ENCODE measurements around the gene TMIGD1.
"Not testable (repeated sequence)": the region's sequence is repeated elsewhere in the genome, so short reads cannot be mapped to it uniquely, and the experiment has no call there.

Gene TMIGD1

DNA sequence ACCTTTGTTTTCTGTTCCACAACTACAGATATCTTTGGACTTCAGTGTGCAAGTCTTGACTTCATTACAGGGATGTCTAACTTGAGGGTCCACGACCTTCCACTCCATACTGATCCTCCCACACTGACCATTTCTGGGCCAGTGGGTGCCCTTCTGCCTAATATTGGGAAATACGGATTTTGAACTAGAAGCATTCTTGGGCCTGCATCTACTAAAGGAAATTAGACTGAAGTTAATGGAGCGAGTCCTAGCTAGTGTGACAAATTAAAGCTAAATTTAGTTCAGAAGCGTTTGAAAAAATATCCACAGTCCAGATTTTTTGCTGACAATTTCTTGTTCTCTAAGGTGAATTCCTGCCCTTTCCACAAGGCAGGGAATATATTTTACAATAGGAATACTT is 9.9 kb upstream of the TMIGD1 start:
- Histone ChIP-seq H3K4me1 (ENCODE audit: control insufficient read depth in 1 of 2, insufficient read depth in 2 of 2, low read length in 2 of 2) (peaks cover 16 to 18% of the 10 kb centered on the region in 2 donors), H3K4me3 (ENCODE audit: low read depth in 1 of 2, low read length in 2 of 2) (no peak overlapping the region), H3K27me3 (ENCODE audit: low read depth, low read length) (no peaks in the 10 kb centered on the region), H3K27ac (ENCODE audit: low read length) (peak overlapping the region; percentile 67), H3K9me3 (ENCODE audit: control insufficient read depth in 1 of 2, low read length in 2 of 2) (no peaks in the 10 kb centered on the region), H3K36me3 (ENCODE audit: control insufficient read depth in 1 of 2, insufficient read depth in 2 of 2, low read length in 2 of 2) (no peaks in the 10 kb centered on the region)

- H3K4me3 ChIP-seq (ENCODE audit: low read depth in 1 of 2, low read length in 2 of 2); H3K36me3 ChIP-seq (ENCODE audit: control insufficient read depth in 1 of 2, insufficient read depth in 2 of 2, low read length in 2 of 2); H3K9me3 ChIP-seq (ENCODE audit: control insufficient read depth in 1 of 2, low read length in 2 of 2); H3K27me3 ChIP-seq (ENCODE audit: low read depth, low read length); H3K27ac ChIP-seq (ENCODE audit: low read length): not testable (repeated sequence)
- H3K4me1 ChIP-seq (ENCODE audit: control insufficient read depth in 1 of 2, insufficient read depth in 2 of 2, low read length in 2 of 2): peaks cover 16 to 18% of the 10 kb centered on the region in 2 donors
These were observed 9.4 kb upstream of the TMIGD1 start for GRCh38 chr17:30343244-30343643.

GRCh38 chr17:30341703-30342249 is 7.9 kb upstream of the TMIGD1 start:
- Histone ChIP-seq H3K4me1 (ENCODE audit: control insufficient read depth in 1 of 2, insufficient read depth in 2 of 2, low read length in 2 of 2) (peaks cover 16 to 18% of the 10 kb centered on the region in 2 donors), H3K9me3 (ENCODE audit: control insufficient read depth in 1 of 2, low read length in 2 of 2) (no peaks in the 10 kb centered on the region), H3K27ac (ENCODE audit: low read length) (no peak overlapping the region), H3K4me3 (ENCODE audit: low read depth in 1 of 2, low read length in 2 of 2) (no peak overlapping the region), H3K27me3 (ENCODE audit: low read depth, low read length) (no peaks in the 10 kb centered on the region), H3K36me3 (ENCODE audit: control insufficient read depth in 1 of 2, insufficient read depth in 2 of 2, low read length in 2 of 2) (no peaks in the 10 kb centered on the region)

GRCh38 chr17:30340801-30341356 is 7.0 kb upstream of the TMIGD1 start:
- H3K9me3 ChIP-seq (ENCODE audit: control insufficient read depth in 1 of 2, low read length in 2 of 2): no peaks in the 10 kb centered on the region
- H3K27ac ChIP-seq (ENCODE audit: low read length): peak overlapping the region; percentile 63
- H3K36me3 ChIP-seq (ENCODE audit: control insufficient read depth in 1 of 2, insufficient read depth in 2 of 2, low read length in 2 of 2): no peaks in the 10 kb centered on the region
- H3K27me3 ChIP-seq (ENCODE audit: low read depth, low read length): no peaks in the 10 kb centered on the region
- peaks cover 16 to 18% of the 10 kb centered on the region in 2 donors for H3K4me1 ChIP-seq (ENCODE audit: control insufficient read depth in 1 of 2, insufficient read depth in 2 of 2, low read length in 2 of 2)
- H3K4me3 ChIP-seq (ENCODE audit: low read depth in 1 of 2, low read length in 2 of 2): no peak overlapping the region

DNA sequence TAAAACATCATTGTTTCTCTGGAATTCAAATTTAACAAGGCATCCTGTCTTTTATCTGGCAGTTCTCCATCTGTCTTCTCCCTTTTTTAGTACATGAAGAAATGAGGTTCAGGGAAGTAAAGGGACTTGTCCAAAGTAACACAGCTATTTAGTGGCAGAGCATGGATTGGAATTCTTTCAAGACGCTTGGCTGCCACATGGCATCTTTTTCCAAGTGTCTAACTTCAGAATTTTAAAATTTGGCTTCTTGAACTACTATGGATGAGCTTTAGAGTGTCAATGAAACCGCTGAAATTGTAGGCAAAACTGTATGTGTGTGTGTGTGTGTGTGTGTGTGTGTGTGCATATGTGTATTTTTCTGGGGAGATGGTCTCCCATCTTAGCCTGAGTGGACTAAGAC is 5.2 kb upstream of the TMIGD1 start:
- Histone ChIP-seq H3K27ac (ENCODE audit: low read length) (no peak overlapping the region), H3K36me3 (ENCODE audit: control insufficient read depth in 1 of 2, insufficient read depth in 2 of 2, low read length in 2 of 2) (no peaks in the 10 kb centered on the region), H3K9me3 (ENCODE audit: control insufficient read depth in 1 of 2, low read length in 2 of 2) (no peaks in the 10 kb centered on the region), H3K4me3 (ENCODE audit: low read depth in 1 of 2, low read length in 2 of 2) (no peak overlapping the region), H3K4me1 (ENCODE audit: control insufficient read depth in 1 of 2, insufficient read depth in 2 of 2, low read length in 2 of 2) (peaks cover 13 to 17% of the 10 kb centered on the region in 2 donors), H3K27me3 (ENCODE audit: low read depth, low read length) (no peaks in the 10 kb centered on the region)

DNA sequence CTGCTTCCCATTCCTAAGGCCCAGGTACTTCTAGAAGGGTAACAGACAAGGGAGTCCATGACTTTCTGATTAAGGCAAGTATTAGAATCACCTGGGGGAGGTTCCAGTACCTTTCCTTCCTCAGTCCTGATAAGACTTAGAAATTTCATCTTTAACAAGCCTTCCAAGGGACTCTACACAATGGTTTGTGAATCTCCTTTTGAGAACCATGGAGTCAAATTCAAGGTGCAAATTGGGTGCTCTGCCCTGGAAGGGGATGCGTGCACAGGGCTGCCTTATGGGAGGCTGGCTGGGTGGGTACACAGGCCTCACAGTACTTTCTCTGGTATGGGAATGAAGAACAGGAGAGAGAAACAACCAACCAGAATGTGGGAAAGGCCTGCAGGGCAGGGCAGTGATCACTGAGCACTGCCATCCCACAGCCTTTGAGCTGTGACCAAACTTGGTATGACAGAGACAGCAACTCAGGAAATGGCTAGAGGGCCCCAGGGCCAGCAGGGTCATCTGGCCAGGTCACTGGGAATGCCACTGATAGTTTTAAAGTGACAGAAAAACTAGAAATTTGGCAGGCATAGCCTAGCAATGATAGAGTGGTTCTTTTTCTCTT is 3.6 kb upstream of the TMIGD1 start:
- Histone ChIP-seq H3K27me3 (ENCODE audit: low read depth, low read length) (no peaks in the 10 kb centered on the region), H3K4me3 (ENCODE audit: low read depth in 1 of 2, low read length in 2 of 2) (no peak overlapping the region), H3K36me3 (ENCODE audit: control insufficient read depth in 1 of 2, insufficient read depth in 2 of 2, low read length in 2 of 2) (no peaks in the 10 kb centered on the region), H3K27ac (ENCODE audit: low read length) (no peak overlapping the region), H3K4me1 (ENCODE audit: control insufficient read depth in 1 of 2, insufficient read depth in 2 of 2, low read length in 2 of 2) (peaks cover 12% of the 10 kb centered on the region in 2 donors), H3K9me3 (ENCODE audit: control insufficient read depth in 1 of 2, low read length in 2 of 2) (no peaks in the 10 kb centered on the region)

- Histone ChIP-seq H3K4me1 (ENCODE audit: control insufficient read depth in 1 of 2, insufficient read depth in 2 of 2, low read length in 2 of 2) (peaks cover 12% of the 10 kb centered on the region in 2 donors), H3K4me3 (ENCODE audit: low read depth in 1 of 2, low read length in 2 of 2) (no peak overlapping the region), H3K9me3 (ENCODE audit: control insufficient read depth in 1 of 2, low read length in 2 of 2) (no peaks in the 10 kb centered on the region), H3K36me3 (ENCODE audit: control insufficient read depth in 1 of 2, insufficient read depth in 2 of 2, low read length in 2 of 2) (no peaks in the 10 kb centered on the region), H3K27ac (ENCODE audit: low read length) (no peak overlapping the region), H3K27me3 (ENCODE audit: low read depth, low read length) (no peaks in the 10 kb centered on the region)
These were observed 2.7 kb upstream of the TMIGD1 start for GRCh38 chr17:30336369-30337171.

- no peak overlapping the region for H3K27ac ChIP-seq (ENCODE audit: low read length)
- H3K4me1 ChIP-seq (ENCODE audit: control insufficient read depth in 1 of 2, insufficient read depth in 2 of 2, low read length in 2 of 2): no peaks in the 10 kb centered on the region
- no peak overlapping the region for H3K4me3 ChIP-seq (ENCODE audit: low read depth in 1 of 2, low read length in 2 of 2)
- H3K36me3 ChIP-seq (ENCODE audit: control insufficient read depth in 1 of 2, insufficient read depth in 2 of 2, low read length in 2 of 2): no peaks in the 10 kb centered on the region
- no peaks in the 10 kb centered on the region for H3K27me3 ChIP-seq (ENCODE audit: low read depth, low read length)
- no peaks in the 10 kb centered on the region for H3K9me3 ChIP-seq (ENCODE audit: control insufficient read depth in 1 of 2, low read length in 2 of 2)
These were observed 564 bp upstream of the TMIGD1 start for GRCh38 chr17:30334421-30334820.

GRCh38 chr17:30332057-30332542 is 1.8 kb downstream of the TMIGD1 start:
- no peaks in the 10 kb centered on the region for H3K27me3 ChIP-seq (ENCODE audit: low read depth, low read length)
- no peaks in the 10 kb centered on the region for H3K9me3 ChIP-seq (ENCODE audit: control insufficient read depth in 1 of 2, low read length in 2 of 2)
- no peaks in the 10 kb centered on the region for H3K4me1 ChIP-seq (ENCODE audit: control insufficient read depth in 1 of 2, insufficient read depth in 2 of 2, low read length in 2 of 2)
- H3K27ac ChIP-seq (ENCODE audit: low read length): no peak overlapping the region
- no peaks in the 10 kb centered on the region for H3K36me3 ChIP-seq (ENCODE audit: control insufficient read depth in 1 of 2, insufficient read depth in 2 of 2, low read length in 2 of 2)
- no peak overlapping the region for H3K4me3 ChIP-seq (ENCODE audit: low read depth in 1 of 2, low read length in 2 of 2)

GRCh38 chr17:30326809-30327208 is 7.0 kb downstream of the TMIGD1 start:
- Histone ChIP-seq H3K4me1 (ENCODE audit: control insufficient read depth in 1 of 2, insufficient read depth in 2 of 2, low read length in 2 of 2) (no peaks in the 10 kb centered on the region), H3K9me3 (ENCODE audit: control insufficient read depth in 1 of 2, low read length in 2 of 2) (no peaks in the 10 kb centered on the region), H3K27me3 (ENCODE audit: low read depth, low read length) (no peaks in the 10 kb centered on the region), H3K4me3 (ENCODE audit: low read depth in 1 of 2, low read length in 2 of 2) (no peak overlapping the region), H3K36me3 (ENCODE audit: control insufficient read depth in 1 of 2, insufficient read depth in 2 of 2, low read length in 2 of 2) (no peaks in the 10 kb centered on the region), H3K27ac (ENCODE audit: low read length) (no peak overlapping the region)

DNA sequence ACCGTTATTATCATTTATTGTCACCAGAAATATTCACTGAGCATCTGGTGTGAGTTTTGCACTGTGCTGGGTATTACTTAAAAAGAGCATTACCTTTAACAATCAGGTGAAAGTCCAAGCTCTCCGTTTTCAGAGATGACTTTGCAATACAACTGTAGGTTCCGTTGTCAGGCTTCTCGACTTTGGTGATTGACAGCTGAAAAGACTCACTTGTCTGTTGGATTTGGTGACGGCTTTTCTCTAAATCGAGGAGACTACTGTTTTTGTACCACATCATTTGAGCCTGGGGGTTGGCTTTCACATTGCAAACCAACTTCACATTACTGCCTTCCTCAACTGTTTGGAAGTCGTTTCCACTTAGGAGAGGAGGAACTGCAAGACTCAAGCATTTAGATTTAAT is 9.1 kb downstream of the TMIGD1 start:
- H3K27ac ChIP-seq (ENCODE audit: low read length): no peak overlapping the region
- H3K4me1 ChIP-seq (ENCODE audit: control insufficient read depth in 1 of 2, insufficient read depth in 2 of 2, low read length in 2 of 2): no peaks in the 10 kb centered on the region
- H3K27me3 ChIP-seq (ENCODE audit: low read depth, low read length): no peaks in the 10 kb centered on the region
- H3K4me3 ChIP-seq (ENCODE audit: low read depth in 1 of 2, low read length in 2 of 2): no peak overlapping the region
- no peaks in the 10 kb centered on the region for H3K9me3 ChIP-seq (ENCODE audit: control insufficient read depth in 1 of 2, low read length in 2 of 2)
- H3K36me3 ChIP-seq (ENCODE audit: control insufficient read depth in 1 of 2, insufficient read depth in 2 of 2, low read length in 2 of 2): no peaks in the 10 kb centered on the region
